Right forelimb (tissue), 1 donor: ENCODE data around the gene ART1.
"Not testable (repeated sequence)": the region's sequence is repeated elsewhere in the genome, so short reads cannot be mapped to it uniquely, and the experiment has no call there.

Experiments
- DNase-seq: peaks from one replicate; pipeline ENCODE4 v3.0.0-alpha.2; 2018

ART1 gene, protein sequence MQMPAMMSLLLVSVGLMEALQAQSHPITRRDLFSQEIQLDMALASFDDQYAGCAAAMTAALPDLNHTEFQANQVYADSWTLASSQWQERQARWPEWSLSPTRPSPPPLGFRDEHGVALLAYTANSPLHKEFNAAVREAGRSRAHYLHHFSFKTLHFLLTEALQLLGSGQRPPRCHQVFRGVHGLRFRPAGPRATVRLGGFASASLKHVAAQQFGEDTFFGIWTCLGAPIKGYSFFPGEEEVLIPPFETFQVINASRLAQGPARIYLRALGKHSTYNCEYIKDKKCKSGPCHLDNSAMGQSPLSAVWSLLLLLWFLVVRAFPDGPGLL

DNA sequence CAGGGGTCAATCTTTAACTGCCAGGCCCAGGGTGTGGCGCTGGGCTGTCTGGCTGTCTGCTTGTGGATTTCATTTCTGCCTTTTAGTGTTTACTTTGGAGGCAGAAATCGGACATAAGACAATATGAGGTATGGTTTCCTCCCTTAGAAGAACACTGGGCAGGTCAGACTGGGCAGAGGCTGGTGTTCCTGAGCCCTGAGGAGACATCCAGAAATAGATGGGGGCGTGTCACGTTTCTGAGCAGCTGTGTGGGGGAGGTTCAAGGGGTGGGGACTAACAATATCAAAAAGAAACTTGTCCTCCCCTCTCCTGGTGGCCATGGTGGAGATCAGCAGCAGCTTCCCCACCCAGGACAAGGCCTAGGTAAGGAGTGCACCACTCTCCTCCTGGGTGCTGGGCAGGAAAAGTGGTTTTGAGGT lies at the start of gene ART1:
Gene ART1 (plus strand): TSS at position 312 of the 419 bp plus-strand sequence. CDS start 14,086 bp downstream, outside the sequence.
- no peak for DNase-seq

DNA sequence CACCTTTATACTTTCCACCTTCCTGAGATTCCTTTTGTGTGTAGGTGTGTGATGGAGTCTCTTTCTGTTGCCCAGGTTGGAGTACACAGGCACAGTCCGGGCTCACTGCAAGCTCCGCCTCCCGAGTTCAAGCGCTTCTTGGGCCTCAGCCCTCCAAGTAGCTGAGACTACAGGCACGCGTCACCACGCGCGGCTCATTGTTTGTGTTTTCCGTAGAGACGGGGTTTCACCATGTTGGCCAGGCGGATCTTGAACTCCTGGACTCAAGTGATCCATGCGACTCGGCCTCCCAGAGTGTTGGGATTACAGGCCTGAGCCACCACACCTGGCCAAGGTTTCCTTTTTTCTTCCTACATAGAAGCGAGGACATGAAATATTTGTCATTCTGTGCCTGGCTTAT lies 47.2 kb upstream of the ART1 start:
- DNase-seq, result not testable (repeated sequence)

DNA sequence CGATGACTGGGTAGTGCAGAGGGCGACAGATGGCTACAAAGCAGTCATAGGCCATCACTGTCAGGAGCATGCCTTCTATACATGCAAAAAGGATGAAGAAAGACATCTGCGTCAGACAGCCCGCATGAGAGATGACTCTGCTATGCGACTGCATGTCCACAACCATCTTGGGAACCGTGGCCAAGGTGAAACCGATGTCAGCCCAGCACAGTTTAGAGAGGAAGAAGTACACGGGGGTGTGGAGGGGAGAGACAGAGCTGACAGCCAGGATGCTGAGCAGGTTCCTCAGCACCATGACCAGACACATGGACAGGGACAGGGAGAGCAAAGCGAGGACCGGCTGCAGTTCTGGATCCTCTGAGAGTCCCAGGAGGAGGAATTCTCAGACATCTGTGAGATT lies 44.7 kb upstream of the ART1 start:
- DNase-seq, result not testable (repeated sequence)

DNA sequence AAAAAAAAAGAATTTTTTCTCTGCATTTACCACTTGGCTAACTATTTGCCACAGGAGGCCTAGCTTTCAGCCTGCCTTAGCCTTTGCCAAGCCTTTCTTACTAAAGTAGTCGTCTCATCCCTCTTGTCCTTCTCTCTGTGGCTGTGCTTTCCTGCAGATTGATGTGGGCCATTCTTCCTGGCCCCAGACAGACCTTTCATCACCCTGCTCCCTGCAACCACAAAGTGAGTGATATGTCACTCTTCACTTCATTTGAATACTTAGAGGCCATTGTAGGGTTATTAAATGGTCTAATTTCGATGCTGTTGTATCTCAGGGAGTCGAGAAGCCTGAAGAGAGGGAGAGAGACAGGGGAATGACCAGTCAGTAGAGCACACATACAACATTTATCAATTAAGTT lies 40.8 kb upstream of the ART1 start:
- no peak for DNase-seq

DNA sequence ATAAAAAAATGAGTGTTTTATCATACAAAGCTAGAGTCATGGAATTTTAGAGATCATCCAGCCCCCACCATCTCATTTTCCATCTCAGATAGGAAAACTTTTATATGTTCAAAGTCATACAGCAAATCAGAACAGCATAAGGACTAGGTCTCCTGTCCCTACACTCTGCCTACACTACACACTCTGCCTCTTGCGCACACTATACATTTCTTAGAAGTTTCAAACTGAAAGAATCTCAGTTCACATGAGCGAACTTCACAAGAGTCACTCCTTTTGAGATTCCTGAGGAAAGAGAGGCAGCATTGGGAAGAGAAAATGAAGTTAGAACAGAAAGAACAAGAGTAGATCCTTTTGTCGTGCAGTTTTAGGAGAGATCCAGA lies 39.7 kb upstream of the ART1 start:
- DNase-seq, result no peak

DNA sequence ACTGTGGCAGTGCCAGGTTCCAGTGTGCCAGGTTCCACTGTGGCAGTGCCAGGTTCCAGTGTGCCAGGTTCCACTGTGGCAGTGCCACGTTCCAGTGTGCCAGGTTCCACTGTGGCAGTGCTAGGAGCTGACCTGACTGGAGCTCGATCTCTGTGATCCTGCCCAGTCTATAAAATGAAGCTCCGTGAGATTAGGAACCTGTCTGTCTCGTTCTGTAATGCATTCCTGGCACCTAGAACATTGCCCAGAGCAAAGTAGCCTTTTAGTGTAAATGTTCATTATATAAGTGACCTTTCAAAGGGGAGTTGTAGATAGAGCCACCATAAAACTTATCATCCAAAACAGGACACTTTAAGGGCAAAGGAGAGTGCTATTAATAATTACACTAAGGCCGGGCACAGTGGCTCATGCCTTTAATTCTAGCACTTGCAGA lies 39.1 kb upstream of the ART1 start:
- no peak for DNase-seq

DNA sequence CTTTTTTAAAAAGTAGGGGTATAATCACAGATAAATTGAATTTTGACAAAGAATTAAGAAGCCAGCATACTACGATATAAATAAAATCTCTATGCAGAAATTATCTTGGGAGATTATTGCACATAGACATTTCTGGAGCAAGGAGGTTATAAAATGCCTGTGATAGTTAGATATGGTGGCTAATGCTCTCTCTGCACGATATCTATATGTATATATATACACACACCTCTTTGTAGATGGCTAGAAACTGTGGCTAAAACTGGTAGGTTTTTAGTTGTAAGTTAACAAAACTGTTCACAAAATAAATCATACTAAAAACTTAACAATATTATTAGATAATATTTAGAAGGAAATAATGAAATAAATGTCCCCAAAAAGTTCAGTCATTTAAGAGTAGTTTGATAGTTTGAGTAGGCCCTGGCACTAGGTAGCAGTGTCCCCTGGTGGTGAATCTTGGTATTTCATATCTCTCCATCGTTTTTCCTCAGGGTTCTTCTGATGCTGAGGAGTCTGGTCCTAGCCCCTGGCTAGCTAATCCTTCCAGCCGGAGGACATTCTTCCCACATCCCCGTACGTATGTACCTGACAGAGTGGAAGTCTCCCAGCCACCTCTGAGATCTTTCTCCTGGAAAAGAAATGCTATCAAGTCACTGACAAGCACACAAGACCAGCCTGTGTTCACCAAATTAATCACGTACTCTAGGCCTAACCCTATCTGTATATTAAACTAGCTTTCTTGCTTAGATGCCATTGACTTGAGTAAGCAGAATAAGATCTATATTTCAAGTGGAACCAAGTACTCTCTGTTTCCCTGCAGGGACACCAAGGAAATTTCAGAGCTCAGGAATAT lies 35.3 kb upstream of the ART1 start:
- no peak for DNase-seq

DNA sequence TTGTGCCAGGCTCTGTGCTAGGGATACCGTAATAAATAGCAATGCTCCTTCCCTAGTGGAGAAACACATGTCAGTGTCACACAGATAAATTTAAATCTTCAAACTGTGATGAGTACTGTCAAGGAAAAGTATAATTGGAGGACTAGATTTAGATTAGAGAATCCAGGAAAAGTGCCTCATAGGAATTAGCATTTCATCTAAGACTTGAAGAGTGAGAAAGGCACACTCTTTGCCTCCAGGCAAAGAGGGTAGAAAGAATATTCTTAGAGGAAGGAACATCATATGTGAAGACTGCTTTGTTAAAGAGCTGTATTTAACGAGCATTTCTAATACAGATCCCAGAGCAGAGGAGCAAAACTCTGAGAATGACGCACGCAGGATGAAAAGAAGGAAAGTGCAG lies 34.1 kb upstream of the ART1 start:
- DNase-seq, result no peak

DNA sequence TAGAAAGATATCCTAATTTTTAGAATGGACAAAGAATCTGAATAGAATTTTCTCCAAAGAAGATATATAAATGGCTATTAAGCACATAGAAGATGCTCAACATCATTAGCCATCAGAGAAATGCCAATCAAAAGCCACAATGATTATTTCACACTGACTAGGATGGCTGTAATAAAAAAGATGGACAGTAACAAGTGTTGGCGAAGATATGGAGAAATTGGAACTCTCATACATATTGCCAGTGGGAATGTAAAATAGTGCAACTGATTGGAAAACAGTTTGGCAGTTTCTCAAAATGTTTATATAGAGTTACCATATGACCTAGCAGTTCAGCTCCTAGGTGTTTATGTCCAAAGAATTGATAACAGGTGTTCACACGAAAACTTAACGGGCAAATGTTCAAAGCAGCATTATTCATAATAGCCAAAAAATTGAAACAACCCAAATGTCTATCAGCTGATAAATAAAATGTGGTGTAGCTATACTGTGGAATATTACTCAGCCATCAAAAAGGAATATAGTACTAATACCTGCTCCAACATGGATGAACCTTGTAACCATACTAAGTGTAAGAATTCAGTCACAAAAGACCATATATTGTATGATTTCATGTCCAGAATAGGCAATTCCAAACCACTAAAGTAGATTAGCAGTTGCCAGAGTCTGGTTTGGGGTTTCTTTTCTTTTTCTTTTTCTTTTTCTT lies 32.8 kb upstream of the ART1 start:
- no peak for DNase-seq

DNA sequence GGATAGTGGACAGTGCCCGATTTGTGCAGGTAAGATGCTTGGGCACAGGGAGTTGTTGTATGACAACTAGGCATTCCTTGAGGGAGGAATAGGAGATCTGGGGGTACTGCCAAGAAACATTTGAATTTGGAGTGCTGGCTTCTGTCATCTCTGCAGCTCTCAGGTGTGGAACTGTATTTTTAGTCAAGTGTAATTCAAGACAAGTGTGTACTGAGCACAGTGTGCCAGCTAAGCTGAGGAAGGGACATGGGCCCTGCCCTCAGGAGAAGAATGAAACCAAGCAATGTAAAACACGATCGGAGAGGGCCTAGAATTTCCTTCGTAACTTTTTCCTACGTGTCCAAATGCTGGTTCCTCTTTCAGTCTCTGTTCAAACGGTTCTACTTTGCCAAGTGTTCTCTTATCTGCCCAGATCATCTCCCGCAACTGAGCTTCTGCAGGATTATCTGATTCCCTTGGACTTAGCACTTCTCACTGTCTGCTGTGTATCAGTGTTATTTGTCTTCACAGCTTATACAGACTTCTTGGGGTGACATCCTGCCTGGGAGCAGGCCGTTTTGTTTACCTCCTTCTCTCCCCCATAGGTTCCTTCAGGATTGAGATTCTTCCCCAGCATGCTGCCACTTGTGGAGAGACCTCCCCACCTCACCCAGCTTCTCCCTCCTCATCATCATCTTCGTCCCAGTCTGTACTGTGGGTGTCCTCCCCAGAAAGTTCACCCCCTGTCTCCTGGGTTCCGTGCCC lies 30.8 kb upstream of the ART1 start:
- no peak for DNase-seq

DNA sequence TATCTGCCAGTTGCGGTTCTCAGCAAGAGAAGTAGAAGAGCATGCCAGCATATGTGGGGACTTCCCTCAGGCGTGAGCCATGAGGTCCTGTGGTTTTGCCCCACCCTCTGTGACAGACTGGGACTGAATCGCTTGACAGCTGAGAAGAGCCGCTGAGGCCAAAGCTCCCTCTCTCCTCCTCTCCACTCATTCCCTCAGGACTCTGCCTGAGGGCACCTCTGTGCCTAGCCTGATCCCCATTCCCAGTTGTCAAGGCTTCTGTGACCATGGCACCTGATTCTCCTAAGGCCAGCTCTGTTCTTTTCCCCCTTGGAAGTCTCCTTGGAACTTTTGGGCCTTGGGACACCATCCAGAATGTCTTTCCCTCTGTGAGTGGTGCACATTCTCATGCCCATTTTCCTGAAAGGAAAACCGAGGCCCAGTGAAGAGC lies 30.2 kb upstream of the ART1 start:
- no peak for DNase-seq

DNA sequence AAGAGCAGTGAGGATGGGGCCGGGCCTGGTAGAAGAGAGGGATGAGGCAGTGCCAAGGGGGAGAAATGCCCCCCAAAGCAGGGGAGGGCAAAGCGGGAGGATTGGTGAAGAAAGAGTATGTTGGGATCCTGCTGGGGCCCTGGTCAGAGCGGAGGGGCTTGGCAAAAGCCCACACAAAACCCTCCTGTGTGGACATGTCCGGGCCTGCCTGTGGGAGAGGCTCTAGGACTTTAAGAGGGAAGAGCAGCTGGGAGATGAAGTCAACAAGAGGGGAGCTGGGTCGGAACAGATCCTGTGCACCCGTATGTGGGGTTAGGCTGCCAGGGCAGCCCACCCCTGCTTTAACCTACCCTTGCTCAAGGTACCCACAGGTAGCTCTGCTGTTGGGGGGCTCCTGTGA lies 28.9 kb upstream of the ART1 start:
- no peak for DNase-seq

DNA sequence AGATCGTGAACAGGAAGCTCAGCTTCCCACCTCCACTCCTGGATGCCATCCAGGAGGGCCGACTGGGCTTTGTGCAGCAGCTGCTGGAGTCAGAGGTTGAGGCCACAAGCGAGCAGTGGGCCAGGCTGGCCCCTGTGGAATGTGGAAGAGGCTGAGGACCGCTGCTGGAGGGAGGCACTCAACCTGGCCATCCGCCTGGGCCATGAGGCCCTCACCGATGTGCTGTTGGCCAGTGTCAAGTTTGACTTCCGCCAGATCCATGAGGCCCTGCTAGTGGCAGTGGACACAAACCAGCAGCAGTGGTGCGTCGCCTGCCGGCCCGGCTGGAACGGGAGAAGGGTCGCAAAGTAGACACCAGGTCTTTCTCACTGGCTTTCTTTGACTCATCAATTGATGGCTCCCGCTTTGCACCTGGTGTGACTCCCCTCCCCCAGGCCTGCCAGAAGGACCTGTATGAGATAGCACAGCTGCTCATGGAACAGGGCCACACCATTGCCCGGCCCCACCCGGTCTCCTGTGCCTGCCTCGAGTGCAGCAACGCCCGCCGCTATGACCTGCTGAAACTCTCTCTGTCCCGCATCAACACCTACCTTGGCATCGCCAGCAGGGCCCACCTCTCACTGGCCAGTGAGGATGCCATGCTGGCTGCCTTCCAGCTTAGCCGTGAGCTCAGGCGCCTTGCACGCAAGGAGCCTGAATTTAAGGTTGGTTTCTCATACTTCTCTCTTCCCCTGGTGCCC lies 28.0 kb upstream of the ART1 start:
- DNase-seq, result no peak

DNA sequence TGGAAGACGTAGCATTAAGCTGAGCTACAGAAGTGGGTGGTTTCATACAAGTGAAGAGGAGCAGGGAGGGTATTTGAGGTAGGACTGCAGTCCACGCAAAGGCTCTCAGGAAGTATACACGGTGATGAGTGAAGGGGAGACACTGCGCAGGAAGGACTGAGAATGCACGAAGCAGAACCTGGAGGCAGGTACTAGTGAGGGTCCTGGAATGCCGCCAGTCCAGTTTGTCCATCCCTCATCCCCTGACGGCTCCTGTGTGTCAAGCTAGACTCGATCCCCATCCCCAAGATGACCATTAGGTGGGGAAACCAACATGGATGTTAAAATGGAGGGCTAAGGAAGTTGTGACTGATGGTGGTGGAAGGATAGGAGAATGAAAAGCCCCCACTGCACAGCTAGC lies 26.9 kb upstream of the ART1 start:
- no peak for DNase-seq

DNA sequence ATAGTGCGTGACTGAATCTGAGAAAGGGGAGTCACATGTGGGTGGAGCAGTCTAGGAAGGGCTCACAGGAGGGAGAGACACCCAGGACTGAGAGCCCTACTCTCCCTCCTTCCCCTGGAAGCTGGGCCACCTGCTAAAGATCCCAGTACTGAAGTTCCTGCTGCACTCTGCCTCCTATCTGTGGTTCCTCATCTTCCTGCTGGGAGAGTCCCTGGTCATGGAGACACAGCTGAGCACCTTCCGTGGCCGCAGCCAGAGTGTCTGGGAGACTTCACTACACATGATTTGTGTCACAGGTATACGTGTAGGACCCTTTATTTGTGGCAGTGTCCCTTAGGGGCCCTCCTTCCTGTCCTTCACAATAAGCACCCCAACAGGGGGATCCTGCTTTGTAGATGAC lies 22.4 kb upstream of the ART1 start:
- no peak for DNase-seq

DNA sequence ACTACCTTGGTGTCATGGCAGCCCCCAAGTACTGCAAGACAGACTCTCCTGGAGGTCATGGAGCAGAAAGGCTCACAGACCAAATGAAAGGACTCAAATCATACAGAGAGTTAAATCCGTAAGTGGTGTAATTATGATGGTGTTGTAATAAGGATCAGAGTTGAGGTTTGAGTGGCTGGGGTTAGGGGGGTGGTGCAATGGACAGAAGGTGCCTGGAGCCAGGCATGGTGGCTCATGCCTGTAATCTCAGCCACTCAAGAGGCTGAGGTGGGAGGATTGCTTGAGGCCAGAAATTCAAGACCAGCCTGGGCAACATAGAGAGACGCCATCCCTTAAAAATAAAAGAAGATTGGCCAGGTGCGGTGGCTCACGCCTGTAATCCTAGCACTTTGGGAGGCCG lies 21.8 kb upstream of the ART1 start:
- no peak for DNase-seq

DNA sequence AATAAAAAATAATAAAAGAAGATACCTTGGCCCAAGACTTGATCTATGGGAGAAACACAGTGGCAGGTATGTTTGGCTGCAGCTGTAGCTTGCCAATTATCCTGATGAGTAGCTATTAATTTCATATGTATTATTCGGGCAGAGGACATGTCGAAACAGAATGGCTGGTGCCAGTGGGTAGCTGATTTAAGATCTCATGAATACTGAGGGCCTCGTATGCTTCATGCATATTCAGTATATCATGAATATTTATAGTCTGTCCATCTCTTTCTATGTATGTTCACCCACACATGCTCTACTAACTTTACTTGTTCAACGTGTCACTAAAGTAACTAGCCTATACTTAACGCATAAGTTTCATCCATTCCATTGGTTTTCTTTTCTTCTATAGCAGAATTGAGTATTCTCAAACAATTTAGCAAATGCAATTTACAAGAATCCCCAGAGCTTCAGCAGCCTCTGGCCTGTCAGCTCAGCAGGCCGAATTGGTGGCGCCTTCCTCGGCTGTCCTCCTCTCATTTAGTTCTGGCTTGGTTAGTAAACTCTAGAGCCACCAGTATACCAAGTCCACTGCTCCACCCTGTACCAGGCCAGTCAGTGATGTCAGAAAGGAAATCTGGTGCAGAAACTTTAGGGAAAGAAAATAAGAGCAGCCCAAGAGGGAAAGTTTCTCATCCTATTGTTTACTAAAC lies 21.0 kb upstream of the ART1 start:
- no peak for DNase-seq

DNA sequence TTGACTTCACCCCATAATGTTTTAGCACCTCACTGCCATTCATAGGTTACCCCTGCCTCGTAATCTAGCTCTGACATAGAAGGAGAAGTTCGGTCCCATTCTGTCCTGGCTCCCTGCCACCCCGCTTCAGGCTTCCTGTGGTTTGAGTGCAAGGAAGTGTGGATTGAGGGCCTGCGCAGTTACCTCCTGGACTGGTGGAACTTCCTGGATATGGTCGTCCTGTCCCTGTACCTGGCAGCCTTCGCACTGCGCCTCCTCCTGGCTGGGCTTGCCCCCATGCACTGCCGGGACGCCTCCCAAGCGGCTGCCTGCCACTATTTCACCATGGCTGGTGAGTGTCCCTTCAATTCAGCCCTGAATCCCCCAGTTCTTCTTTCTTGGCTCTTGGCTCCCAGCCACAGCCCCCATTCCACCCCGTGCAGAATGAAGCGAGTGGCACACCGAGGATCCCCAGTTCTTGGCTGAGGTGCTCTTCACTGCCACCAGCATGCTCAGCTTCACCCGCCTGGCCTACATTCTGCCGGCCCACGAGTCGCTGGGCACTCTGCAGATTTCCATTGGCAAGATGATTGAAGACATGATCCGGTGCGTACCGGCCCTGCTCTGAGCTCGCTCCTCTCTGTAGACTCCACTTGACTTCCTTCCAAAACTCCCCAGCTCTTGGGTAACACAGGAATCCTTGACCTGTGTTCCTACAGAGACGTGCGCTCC lies 18.5 kb upstream of the ART1 start:
- DNase-seq, result no peak

DNA sequence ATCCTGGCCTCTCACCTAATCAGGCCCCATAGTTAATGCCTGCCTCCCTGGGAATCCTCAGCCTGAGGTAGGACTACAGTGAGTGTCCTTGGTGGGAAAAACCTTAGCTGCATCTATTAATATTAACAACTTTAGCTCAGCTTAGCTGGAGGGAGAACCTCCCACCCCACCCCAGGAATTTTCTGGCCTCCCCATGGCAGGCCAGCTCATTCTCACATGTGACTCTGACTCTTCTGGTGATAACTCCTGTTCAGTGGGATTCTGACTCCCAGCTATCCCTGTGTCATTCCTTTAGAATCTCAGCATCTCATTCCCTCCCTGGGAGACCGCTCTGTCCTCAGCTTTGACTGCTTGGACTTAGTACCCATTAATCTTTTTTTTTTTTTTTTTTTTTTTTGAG lies 17.6 kb upstream of the ART1 start:
- DNase-seq, result no peak

DNA sequence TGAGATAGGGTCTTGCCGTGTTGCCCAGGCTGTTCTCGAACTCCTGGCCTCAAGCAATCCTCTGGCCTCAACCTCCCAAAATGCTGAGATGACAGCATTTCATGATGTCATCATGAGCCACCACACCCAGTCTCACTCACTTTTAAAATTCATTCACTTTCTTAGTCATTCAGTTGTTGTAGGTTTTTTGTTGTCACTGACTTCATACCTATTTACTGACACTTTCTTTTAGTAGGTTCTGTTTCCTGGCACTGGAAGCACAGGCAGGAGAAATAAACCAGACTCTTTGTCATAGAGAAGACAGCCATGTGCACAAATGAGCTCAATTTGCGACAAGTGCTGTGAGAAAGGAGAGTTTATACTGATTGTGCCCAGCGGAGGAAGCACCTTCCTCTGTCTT lies 13.6 kb upstream of the ART1 start:
- DNase-seq, result no peak
